ENCODE data around the gene TXK. TPM values are rescaled to one million over a fixed set of nuclear protein-coding genes. Genes with fewer than 3 reads are reported as not detected.

The TXK gene
- total and polyA plus RNA-seq, 10 of the 15 experiments (the other 5 are each of a cell fraction or from before 2014, with no cell fraction given): 0.44 to 2.9 (median 1.4) TPM

DNA sequence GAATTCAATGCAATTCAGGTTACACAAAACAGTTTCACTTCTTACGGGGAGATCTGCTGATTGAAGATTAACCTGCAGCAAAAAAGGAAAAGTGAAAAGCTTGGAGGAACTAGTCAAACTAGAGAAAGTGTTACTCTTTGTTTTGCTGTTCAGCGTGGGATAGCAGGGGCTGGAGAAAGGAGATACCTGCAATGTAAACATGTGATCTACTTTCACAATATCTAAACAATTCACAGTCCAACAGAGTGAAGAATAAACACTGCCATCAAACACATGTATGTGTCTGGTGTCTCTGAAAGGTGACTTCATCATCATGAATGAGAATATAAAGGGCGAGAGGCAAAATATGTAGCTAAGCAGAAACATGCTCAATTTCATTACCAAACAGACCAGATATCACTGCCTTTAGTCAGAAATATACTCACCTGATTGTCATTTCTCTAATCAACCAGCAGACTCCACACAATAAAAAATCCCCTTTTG is 91.0 kb downstream of the TXK start:
- POLR2A ChIA-PET: interaction anchor here (1.0 to 1.6 kb wide), 2 partner anchors 9 to 16 kb away, joined by 3 to 6 read pairs; no protein-coding TSS in a partner anchor
- Histone ChIP-seq H3K9me3 (replicated peaks; ENCODE audit: control insufficient read depth, insufficient read depth, low read length) (no peaks in the 10 kb centered on the region), H3K4me2 (ENCODE audit: control insufficient read depth, insufficient read depth) (peak overlapping the region; percentile 47; the same call in 1 of the 2 replicates), H3K4me3 (peak overlapping the region; percentile 6; the same call in 1 of the 2 replicates), H4K20me1 (ENCODE audit: control insufficient read depth, insufficient read depth) (no peaks in the 10 kb centered on the region), H3K4me1 (ENCODE audit: control insufficient read depth, insufficient read depth, low read length) (peaks cover 64% of the 10 kb centered on the region), H3K36me3 (ENCODE audit: control insufficient read depth in 2 of 2, insufficient read depth in 2 of 2, low read length in 1 of 2) (no peaks in the 10 kb centered on the region), H3K27me3 (replicated peaks in 1 of 2; ENCODE audit: control insufficient read depth in 2 of 2, insufficient read depth in 2 of 2, low read length in 1 of 2) (no peaks in the 10 kb centered on the region), H3K27ac (ENCODE audit: control insufficient read depth, insufficient read depth) (peak overlapping the region; percentile 61), H3K79me2 (ENCODE audit: control insufficient read depth, insufficient read depth, low read length) (no peaks in the 10 kb centered on the region), H3K9ac (ENCODE audit: control insufficient read depth, insufficient read depth, low read length) (no peak overlapping the region), H2AFZ (ENCODE audit: control insufficient read depth, low read depth, low read length) (no peak overlapping the region)
- intact Hi-C loops (cut with micrococcal nuclease; ENCODE audit: unreplicated experiment): loop anchor here (10.0 kb wide), 1 partner anchor 528 kb away; no protein-coding TSS in a partner anchor
- FAIRE-seq: no peak
- DNase-seq (ENCODE audit: low read depth, low spot score): no peak
- WGBS (ENCODE audit: insufficient coverage, insufficient replicate concordance, low lambda C conversion rate, missing lambda C conversion rate): 3% methylated on average over 3 of the region's 3 CpGs
- ATAC-seq: peak; percentile 10
- no TSS peak for BruUV-seq (replicated peaks)
- RAD21 ChIA-PET (ENCODE audit: unreplicated experiment): interaction anchor here (1.0 to 7.4 kb wide), 3 partner anchors 8 to 44 kb away, joined by 3 to 121 read pairs (median 5); no protein-coding TSS in a partner anchor
- in situ Hi-C loops (cut with MboI): no loop called here
- CTCF ChIA-PET: interaction anchor here (0.9 to 2.7 kb wide), 4 partner anchors 10 to 232 kb away, joined by 3 to 24 read pairs (median 4); no protein-coding TSS in a partner anchor
- SMC1A ChIA-PET (ENCODE audit: uncharacterized antibody, unreplicated experiment): interaction anchor here (1.4 to 11.7 kb wide), 4 partner anchors 10 to 39 kb away, joined by 4 to 268 read pairs (median 9); no protein-coding TSS in a partner anchor
- TF ChIP-seq CREB1 (IDR thresholded peaks at IDR 0.05; ENCODE audit: low read depth) (no peak), CBFB (IDR thresholded peaks at IDR 0.05; ENCODE audit: low read depth) (peak; percentile 40; the same call in 1 of the 2 replicates), DPF2 (IDR thresholded peaks at IDR 0.05) (no peak), TBL1XR1 (IDR thresholded peaks at IDR 0.05; ENCODE audit: low read depth, low read length) (no peak), SMAD5 (IDR thresholded peaks at IDR 0.05; ENCODE audit: low read depth) (no peak), ZBED1 (IDR thresholded peaks at IDR 0.05; ENCODE audit: borderline replicate concordance) (0 out of 2 replicates have a peak, but pooled peaks have one; percentile 23), BHLHE40 (IDR thresholded peaks at IDR 0.05; ENCODE audit: borderline replicate concordance in 1 of 2, low read depth in 2 of 2, low read length in 1 of 2) (peak in 1 of 2 experiments; percentile 39; a peak in 1 of 4 replicates), HDAC6 (IDR thresholded peaks at IDR 0.05; ENCODE audit: unreplicated experiment) (no peak), RUNX3 (IDR thresholded peaks at IDR 0.05; ENCODE audit: low read length) (peak; percentile 26; the same call in 1 of the 2 replicates), ZSCAN29 (IDR thresholded peaks at IDR 0.05) (no peak), SREBF1 (IDR thresholded peaks at IDR 0.05; ENCODE audit: low read length) (no peak), EED (IDR thresholded peaks at IDR 0.05; ENCODE audit: low read depth) (peak; percentile 51; the same call in 1 of the 2 replicates), IKZF1 (conservative IDR thresholded peaks at IDR 0.05) (peak; percentile 54; the same call in 1 of the 2 replicates), IKZF2 (IDR thresholded peaks at IDR 0.05) (peak; percentile 76 to 85), MEF2B (IDR thresholded peaks at IDR 0.05; ENCODE audit: partially characterized antibody, poor library complexity, severe bottlenecking) (peak; percentile 31), ATF7 (IDR thresholded peaks at IDR 0.05; ENCODE audit: low read depth) (peak; percentile 85)
- TF ChIP-seq, protein P1, sequence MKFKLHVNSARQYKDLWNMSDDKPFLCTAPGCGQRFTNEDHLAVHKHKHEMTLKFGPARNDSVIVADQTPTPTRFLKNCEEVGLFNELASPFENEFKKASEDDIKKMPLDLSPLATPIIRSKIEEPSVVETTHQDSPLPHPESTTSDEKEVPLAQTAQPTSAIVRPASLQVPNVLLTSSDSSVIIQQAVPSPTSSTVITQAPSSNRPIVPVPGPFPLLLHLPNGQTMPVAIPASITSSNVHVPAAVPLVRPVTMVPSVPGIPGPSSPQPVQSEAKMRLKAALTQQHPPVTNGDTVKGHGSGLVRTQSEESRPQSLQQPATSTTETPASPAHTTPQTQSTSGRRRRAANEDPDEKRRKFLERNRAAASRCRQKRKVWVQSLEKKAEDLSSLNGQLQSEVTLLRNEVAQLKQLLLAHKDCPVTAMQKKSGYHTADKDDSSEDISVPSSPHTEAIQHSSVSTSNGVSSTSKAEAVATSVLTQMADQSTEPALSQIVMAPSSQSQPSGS (IDR thresholded peaks at IDR 0.05; ENCODE audit: low read length): peak; percentile 94
- TF ChIP-seq, protein P2, sequence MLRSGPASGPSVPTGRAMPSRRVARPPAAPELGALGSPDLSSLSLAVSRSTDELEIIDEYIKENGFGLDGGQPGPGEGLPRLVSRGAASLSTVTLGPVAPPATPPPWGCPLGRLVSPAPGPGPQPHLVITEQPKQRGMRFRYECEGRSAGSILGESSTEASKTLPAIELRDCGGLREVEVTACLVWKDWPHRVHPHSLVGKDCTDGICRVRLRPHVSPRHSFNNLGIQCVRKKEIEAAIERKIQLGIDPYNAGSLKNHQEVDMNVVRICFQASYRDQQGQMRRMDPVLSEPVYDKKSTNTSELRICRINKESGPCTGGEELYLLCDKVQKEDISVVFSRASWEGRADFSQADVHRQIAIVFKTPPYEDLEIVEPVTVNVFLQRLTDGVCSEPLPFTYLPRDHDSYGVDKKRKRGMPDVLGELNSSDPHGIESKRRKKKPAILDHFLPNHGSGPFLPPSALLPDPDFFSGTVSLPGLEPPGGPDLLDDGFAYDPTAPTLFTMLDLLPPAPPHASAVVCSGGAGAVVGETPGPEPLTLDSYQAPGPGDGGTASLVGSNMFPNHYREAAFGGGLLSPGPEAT (IDR thresholded peaks at IDR 0.05; ENCODE audit: low read depth): peak; percentile 57; the same call in 1 of the 2 replicates
- TF ChIP-seq, protein P3, sequence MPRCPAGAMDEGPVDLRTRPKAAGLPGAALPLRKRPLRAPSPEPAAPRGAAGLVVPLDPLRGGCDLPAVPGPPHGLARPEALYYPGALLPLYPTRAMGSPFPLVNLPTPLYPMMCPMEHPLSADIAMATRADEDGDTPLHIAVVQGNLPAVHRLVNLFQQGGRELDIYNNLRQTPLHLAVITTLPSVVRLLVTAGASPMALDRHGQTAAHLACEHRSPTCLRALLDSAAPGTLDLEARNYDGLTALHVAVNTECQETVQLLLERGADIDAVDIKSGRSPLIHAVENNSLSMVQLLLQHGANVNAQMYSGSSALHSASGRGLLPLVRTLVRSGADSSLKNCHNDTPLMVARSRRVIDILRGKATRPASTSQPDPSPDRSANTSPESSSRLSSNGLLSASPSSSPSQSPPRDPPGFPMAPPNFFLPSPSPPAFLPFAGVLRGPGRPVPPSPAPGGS (IDR thresholded peaks at IDR 0.05; ENCODE audit: borderline replicate concordance, insufficient read depth, low read depth, low read length, poor library complexity, severe bottlenecking): peak; percentile 18
- TF ChIP-seq, protein P4, sequence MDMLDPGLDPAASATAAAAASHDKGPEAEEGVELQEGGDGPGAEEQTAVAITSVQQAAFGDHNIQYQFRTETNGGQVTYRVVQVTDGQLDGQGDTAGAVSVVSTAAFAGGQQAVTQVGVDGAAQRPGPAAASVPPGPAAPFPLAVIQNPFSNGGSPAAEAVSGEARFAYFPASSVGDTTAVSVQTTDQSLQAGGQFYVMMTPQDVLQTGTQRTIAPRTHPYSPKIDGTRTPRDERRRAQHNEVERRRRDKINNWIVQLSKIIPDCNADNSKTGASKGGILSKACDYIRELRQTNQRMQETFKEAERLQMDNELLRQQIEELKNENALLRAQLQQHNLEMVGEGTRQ (IDR thresholded peaks at IDR 0.05; ENCODE audit: borderline replicate concordance, low read depth, low read length): no peak

All from GM12878 (cell line).